WTC11 (cell line): ENCODE results near the gene NLRP1. TPM values are rescaled to one million over a fixed set of nuclear protein-coding genes. Genes with fewer than 3 reads are reported as not detected.

Source experiments
- ATAC-seq: fragments of 200-7000 bp; cut with Tn5 transposase; 2 replicates; pipeline ENCODE4 v1.10.0; 2021; ENCODE audit warnings: mild to moderate bottlenecking, moderate library complexity
- CTCF ChIA-PET: fragments of 300-600 bp; sonication (Branson Sonifier 250); formaldehyde crosslinking; loops from one replicate; lab custom pipeline; 2021; ENCODE audit warnings: antibody characterized with exemption; lab: Charles Lee
- POLR2A ChIA-PET: fragments of 350-600 bp; sonication (Branson Sonifier 250); formaldehyde crosslinking; loops from one replicate; lab custom pipeline; 2021; ENCODE audit warnings: antibody characterized with exemption; lab: Charles Lee
- DNase-seq: peaks from one replicate; pipeline ENCODE4 v3.0.0; 2021; ENCODE audit warnings: low spot score
- H3K27ac Mint-ChIP-seq: 2 replicates; pipeline ENCODE4 v1.8.0; 2021; ENCODE audit warnings: mixed read lengths
- H3K27me3 Mint-ChIP-seq: 2 replicates; pipeline ENCODE4 v1.8.0; 2021; ENCODE audit warnings: low read depth, mild to moderate bottlenecking, moderate library complexity, mixed read lengths
- H3K36me3 Mint-ChIP-seq: 2 replicates; pipeline ENCODE4 v1.8.0; 2021; ENCODE audit warnings: mixed read lengths
- H3K4me1 Mint-ChIP-seq: 2 replicates; pipeline ENCODE4 v1.8.0; 2022; ENCODE audit warnings: mixed read lengths
- H3K4me3 Mint-ChIP-seq: 2 replicates; pipeline ENCODE4 v1.8.0; 2021; ENCODE audit warnings: mild to moderate bottlenecking, moderate library complexity, mixed read lengths
- H3K9me3 Mint-ChIP-seq: 2 replicates; pipeline ENCODE4 v1.8.0; 2021; ENCODE audit warnings: mixed read lengths
- CBFB ChIP-seq: sonication (generic); formaldehyde crosslinking; IDR thresholded peaks from 2 replicates; pipeline ENCODE4 v1.8.1; 2022; ENCODE audit warnings: mild to moderate bottlenecking, low read depth, missing genetic modification reagents
- CREM ChIP-seq: sonication (generic); formaldehyde crosslinking; IDR thresholded peaks from 2 replicates; pipeline ENCODE4 v1.8.1; 2022; ENCODE audit warnings: mild to moderate bottlenecking, missing genetic modification reagents, moderate library complexity
- CTCF ChIP-seq: fragments of 200-600 bp; IDR thresholded peaks from 2 replicates; pipeline ENCODE4 v1.8.0; 2022; ENCODE audit warnings: antibody characterized with exemption
- MXD4 ChIP-seq: fragments of 250-450 bp; sonication (Bioruptor Pico); IDR thresholded peaks from 2 replicates; pipeline ENCODE4 v1.8.0; 2021; ENCODE audit warnings: mild to moderate bottlenecking, moderate library complexity, borderline replicate concordance
- MYBL2 ChIP-seq: sonication (generic); formaldehyde crosslinking; IDR thresholded peaks from 2 replicates; pipeline ENCODE4 v1.8.1; 2023; ENCODE audit warnings: mild to moderate bottlenecking, moderate library complexity, missing genetic modification reagents
- NFE2L1 ChIP-seq: sonication (generic); formaldehyde crosslinking; IDR thresholded peaks from 2 replicates; pipeline ENCODE4 v1.8.1; 2023; ENCODE audit warnings: missing genetic modification reagents
- SOX15 ChIP-seq: fragments of 250-450 bp; sonication (Bioruptor Pico); IDR thresholded peaks from 2 replicates; pipeline ENCODE4 v1.9.0; 2021; ENCODE audit warnings: mild to moderate bottlenecking
- SP1 ChIP-seq: sonication (generic); formaldehyde crosslinking; conservative IDR thresholded peaks from 2 replicates; pipeline ENCODE4 v1.8.1; 2022; ENCODE audit warnings: missing genetic modification reagents
- TCF7 ChIP-seq: sonication (generic); formaldehyde crosslinking; IDR thresholded peaks from 2 replicates; pipeline ENCODE4 v1.8.0; 2022; ENCODE audit warnings: mild to moderate bottlenecking, low read depth, missing genetic modification reagents, moderate library complexity
- ZBTB21 ChIP-seq: sonication (generic); formaldehyde crosslinking; IDR thresholded peaks from 2 replicates; pipeline ENCODE4 v1.8.1; 2023; ENCODE audit warnings: mild to moderate bottlenecking, missing genetic modification reagents, borderline replicate concordance
- ZNF219 ChIP-seq: sonication (generic); formaldehyde crosslinking; IDR thresholded peaks from 2 replicates; pipeline ENCODE4 v1.8.0; 2023; ENCODE audit warnings: missing genetic modification reagents, mild to moderate bottlenecking, borderline replicate concordance
- ZNF416 ChIP-seq: fragments of 250-450 bp; sonication (Bioruptor Pico); IDR thresholded peaks from 2 replicates; pipeline ENCODE4 v1.9.0; 2021; ENCODE audit warnings: mild to moderate bottlenecking, inconsistent platforms
- total RNA-seq: library from RNA; stranded (reverse); gene quantifications from 3 replicates; pipeline ENCODE4 v1.2.3, GENCODE V29; 2021
- TF ChIP-seq, protein P1 (sequence below): sonication (generic); formaldehyde crosslinking; IDR thresholded peaks from 2 replicates; pipeline ENCODE4 v1.8.0; 2023; ENCODE audit warnings: missing genetic modification reagents
- TF ChIP-seq, protein P2 (sequence below): sonication (generic); formaldehyde crosslinking; IDR thresholded peaks from 2 replicates; pipeline ENCODE4 v1.8.1; 2023; ENCODE audit warnings: mild to moderate bottlenecking, missing genetic modification reagents, moderate library complexity
- TF ChIP-seq, protein P3 (sequence below): fragments of 250-450 bp; sonication (Bioruptor Pico); conservative IDR thresholded peaks from 2 replicates; pipeline ENCODE4 v1.9.0; 2021; ENCODE audit warnings: mild to moderate bottlenecking
- TF ChIP-seq, protein P4 (sequence below): sonication (generic); formaldehyde crosslinking; IDR thresholded peaks from 2 replicates; pipeline ENCODE4 v1.8.0; 2022; ENCODE audit warnings: mild to moderate bottlenecking, missing genetic modification reagents
- TF ChIP-seq, protein P5 (sequence below): sonication (generic); formaldehyde crosslinking; IDR thresholded peaks from 2 replicates; pipeline ENCODE4 v1.8.0; 2023; ENCODE audit warnings: missing genetic modification reagents, mild to moderate bottlenecking, borderline replicate concordance
- TF ChIP-seq, protein P6 (sequence below): sonication (generic); formaldehyde crosslinking; IDR thresholded peaks from 2 replicates; pipeline ENCODE4 v1.8.0; 2022; ENCODE audit warnings: missing genetic modification reagents

NLRP1 gene
- total RNA-seq, 1 experiment from 2014 or later, result 17.6 TPM

- ChIA-PET CTCF (no interaction called here), POLR2A (no interaction called here)
- H3K27ac Mint-ChIP-seq, result no peak overlapping the region
- no peak overlapping the region for H3K4me3 Mint-ChIP-seq
- DNase-seq, result no peak
- no peaks in the 10 kb centered on the region for H3K36me3 Mint-ChIP-seq
- H3K9me3 Mint-ChIP-seq, result no peaks in the 10 kb centered on the region
- no peak for TF ChIP-seq CTCF
- TF ChIP-seq, all 79 proteins: peak for 0
- H3K27me3 Mint-ChIP-seq, result peaks cover 5% of the 10 kb centered on the region; the same call in 1 of the 2 replicates
- ATAC-seq, result no peak
- H3K4me1 Mint-ChIP-seq, result no peaks in the 10 kb centered on the region
These were observed 31.5 kb downstream of the NLRP1 start for GRCh38 chr17:5552841-5553240.

- DNase-seq, result no peak
- ATAC-seq, result no peak
- Mint-ChIP-seq H3K9me3 (no peaks in the 10 kb centered on the region), H3K27ac (no peak overlapping the region), H3K27me3 (peaks cover 8% of the 10 kb centered on the region; the same call in 1 of the 2 replicates), H3K4me3 (no peak overlapping the region), H3K36me3 (no peaks in the 10 kb centered on the region), H3K4me1 (peaks cover 9% of the 10 kb centered on the region)
- POLR2A ChIA-PET, result no interaction called here
- CTCF ChIA-PET, result interaction anchor here (1.2 kb wide), 1 partner anchor 23 kb away, joined by 3 read pairs; no protein-coding TSS in a partner anchor
- TF ChIP-seq, protein P1, sequence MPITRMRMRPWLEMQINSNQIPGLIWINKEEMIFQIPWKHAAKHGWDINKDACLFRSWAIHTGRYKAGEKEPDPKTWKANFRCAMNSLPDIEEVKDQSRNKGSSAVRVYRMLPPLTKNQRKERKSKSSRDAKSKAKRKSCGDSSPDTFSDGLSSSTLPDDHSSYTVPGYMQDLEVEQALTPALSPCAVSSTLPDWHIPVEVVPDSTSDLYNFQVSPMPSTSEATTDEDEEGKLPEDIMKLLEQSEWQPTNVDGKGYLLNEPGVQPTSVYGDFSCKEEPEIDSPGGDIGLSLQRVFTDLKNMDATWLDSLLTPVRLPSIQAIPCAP (CRISPR knock-in tag), result no peak
- TF ChIP-seq SOX15 (no peak), ZNF219 (CRISPR knock-in tag) (no peak), CREM (CRISPR knock-in tag) (no peak), TCF7 (CRISPR knock-in tag) (no peak), NFE2L1 (CRISPR knock-in tag) (no peak), MXD4 (no peak), ZNF416 (CRISPR knock-in tag) (no peak), MYBL2 (CRISPR knock-in tag) (no peak), SP1 (CRISPR knock-in tag) (no peak), ZBTB21 (no peak), CBFB (CRISPR knock-in tag) (no peak)
- TF ChIP-seq, protein P2, sequence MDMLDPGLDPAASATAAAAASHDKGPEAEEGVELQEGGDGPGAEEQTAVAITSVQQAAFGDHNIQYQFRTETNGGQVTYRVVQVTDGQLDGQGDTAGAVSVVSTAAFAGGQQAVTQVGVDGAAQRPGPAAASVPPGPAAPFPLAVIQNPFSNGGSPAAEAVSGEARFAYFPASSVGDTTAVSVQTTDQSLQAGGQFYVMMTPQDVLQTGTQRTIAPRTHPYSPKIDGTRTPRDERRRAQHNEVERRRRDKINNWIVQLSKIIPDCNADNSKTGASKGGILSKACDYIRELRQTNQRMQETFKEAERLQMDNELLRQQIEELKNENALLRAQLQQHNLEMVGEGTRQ (CRISPR knock-in tag), result no peak
- TF ChIP-seq, protein P3, sequence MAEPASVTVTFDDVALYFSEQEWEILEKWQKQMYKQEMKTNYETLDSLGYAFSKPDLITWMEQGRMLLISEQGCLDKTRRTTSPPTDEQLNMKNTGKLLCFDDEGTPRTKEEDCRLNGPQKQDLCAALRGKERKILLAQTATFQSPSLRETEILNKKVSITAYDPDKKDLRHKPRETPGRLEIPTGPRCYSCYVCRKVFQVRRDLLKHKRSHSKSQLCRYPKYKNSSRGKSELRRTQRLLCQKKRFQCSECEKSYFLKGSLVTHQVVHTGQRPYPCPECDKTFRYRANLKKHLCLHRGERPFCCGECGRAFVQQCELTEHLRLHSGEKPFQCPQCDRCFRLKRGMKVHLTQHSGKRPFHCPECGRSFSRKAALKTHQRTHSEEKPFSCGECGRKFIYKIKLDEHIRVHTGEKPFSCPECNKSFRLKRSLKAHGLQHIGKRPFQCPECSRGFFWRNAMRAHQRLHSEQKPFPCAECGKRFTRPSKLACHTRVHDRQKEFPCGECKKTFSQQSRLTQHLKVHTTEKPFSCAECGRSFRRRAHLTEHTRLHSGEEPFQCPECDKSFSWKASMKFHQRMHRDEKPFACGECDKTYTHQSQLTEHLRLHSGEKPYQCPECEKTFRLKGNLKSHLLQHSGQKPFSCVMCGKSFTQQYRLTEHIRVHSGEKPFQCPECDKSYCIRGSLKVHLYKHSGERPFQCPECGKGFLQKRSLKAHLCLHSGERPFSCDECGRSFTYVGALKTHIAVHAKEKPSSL (CRISPR knock-in tag), result no peak
- TF ChIP-seq, protein P4, sequence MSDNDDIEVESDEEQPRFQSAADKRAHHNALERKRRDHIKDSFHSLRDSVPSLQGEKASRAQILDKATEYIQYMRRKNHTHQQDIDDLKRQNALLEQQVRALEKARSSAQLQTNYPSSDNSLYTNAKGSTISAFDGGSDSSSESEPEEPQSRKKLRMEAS (CRISPR knock-in tag), result no peak
- TF ChIP-seq, protein P5, sequence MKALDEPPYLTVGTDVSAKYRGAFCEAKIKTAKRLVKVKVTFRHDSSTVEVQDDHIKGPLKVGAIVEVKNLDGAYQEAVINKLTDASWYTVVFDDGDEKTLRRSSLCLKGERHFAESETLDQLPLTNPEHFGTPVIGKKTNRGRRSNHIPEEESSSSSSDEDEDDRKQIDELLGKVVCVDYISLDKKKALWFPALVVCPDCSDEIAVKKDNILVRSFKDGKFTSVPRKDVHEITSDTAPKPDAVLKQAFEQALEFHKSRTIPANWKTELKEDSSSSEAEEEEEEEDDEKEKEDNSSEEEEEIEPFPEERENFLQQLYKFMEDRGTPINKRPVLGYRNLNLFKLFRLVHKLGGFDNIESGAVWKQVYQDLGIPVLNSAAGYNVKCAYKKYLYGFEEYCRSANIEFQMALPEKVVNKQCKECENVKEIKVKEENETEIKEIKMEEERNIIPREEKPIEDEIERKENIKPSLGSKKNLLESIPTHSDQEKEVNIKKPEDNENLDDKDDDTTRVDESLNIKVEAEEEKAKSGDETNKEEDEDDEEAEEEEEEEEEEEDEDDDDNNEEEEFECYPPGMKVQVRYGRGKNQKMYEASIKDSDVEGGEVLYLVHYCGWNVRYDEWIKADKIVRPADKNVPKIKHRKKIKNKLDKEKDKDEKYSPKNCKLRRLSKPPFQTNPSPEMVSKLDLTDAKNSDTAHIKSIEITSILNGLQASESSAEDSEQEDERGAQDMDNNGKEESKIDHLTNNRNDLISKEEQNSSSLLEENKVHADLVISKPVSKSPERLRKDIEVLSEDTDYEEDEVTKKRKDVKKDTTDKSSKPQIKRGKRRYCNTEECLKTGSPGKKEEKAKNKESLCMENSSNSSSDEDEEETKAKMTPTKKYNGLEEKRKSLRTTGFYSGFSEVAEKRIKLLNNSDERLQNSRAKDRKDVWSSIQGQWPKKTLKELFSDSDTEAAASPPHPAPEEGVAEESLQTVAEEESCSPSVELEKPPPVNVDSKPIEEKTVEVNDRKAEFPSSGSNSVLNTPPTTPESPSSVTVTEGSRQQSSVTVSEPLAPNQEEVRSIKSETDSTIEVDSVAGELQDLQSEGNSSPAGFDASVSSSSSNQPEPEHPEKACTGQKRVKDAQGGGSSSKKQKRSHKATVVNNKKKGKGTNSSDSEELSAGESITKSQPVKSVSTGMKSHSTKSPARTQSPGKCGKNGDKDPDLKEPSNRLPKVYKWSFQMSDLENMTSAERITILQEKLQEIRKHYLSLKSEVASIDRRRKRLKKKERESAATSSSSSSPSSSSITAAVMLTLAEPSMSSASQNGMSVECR (CRISPR knock-in tag), result no peak
- TF ChIP-seq, protein P6, sequence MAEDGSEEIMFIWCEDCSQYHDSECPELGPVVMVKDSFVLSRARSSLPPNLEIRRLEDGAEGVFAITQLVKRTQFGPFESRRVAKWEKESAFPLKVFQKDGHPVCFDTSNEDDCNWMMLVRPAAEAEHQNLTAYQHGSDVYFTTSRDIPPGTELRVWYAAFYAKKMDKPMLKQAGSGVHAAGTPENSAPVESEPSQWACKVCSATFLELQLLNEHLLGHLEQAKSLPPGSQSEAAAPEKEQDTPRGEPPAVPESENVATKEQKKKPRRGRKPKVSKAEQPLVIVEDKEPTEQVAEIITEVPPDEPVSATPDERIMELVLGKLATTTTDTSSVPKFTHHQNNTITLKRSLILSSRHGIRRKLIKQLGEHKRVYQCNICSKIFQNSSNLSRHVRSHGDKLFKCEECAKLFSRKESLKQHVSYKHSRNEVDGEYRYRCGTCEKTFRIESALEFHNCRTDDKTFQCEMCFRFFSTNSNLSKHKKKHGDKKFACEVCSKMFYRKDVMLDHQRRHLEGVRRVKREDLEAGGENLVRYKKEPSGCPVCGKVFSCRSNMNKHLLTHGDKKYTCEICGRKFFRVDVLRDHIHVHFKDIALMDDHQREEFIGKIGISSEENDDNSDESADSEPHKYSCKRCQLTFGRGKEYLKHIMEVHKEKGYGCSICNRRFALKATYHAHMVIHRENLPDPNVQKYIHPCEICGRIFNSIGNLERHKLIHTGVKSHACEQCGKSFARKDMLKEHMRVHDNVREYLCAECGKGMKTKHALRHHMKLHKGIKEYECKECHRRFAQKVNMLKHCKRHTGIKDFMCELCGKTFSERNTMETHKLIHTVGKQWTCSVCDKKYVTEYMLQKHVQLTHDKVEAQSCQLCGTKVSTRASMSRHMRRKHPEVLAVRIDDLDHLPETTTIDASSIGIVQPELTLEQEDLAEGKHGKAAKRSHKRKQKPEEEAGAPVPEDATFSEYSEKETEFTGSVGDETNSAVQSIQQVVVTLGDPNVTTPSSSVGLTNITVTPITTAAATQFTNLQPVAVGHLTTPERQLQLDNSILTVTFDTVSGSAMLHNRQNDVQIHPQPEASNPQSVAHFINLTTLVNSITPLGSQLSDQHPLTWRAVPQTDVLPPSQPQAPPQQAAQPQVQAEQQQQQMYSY (CRISPR knock-in tag), result no peak
These were observed 39.0 kb downstream of the NLRP1 start for GRCh38 chr17:5545051-5545987.
